ES-I3 (cell line): ENCODE measurements around the gene KRTAP12-1.
"Not testable (repeated sequence)": the region's sequence is repeated elsewhere in the genome, so short reads cannot be mapped to it uniquely, and the experiment has no call there.

ENCODE experiments used
- H3K36me3 ChIP-seq: 2 replicates; pipeline ENCODE4 v1.6.1; 2013; ENCODE audit warnings: mild to moderate bottlenecking, low read length, control low read depth, moderate library complexity; ENCODE audit not compliant: insufficient read depth
- H3K4me1 ChIP-seq: 2 replicates; pipeline ENCODE4 v1.6.1; 2013; ENCODE audit warnings: mild to moderate bottlenecking, control low read depth, low read length; ENCODE audit not compliant: insufficient read depth
- H3K9ac ChIP-seq: 2 replicates; pipeline ENCODE4 v1.6.1; 2013; ENCODE audit warnings: low read depth, mild to moderate bottlenecking, low read length, moderate library complexity
- H3K9me3 ChIP-seq: 2 replicates; pipeline ENCODE4 v1.6.1; 2013; ENCODE audit warnings: mild to moderate bottlenecking, low read length, moderate library complexity; ENCODE audit not compliant: control insufficient read depth, insufficient read depth

The KRTAP12-1 gene

DNA sequence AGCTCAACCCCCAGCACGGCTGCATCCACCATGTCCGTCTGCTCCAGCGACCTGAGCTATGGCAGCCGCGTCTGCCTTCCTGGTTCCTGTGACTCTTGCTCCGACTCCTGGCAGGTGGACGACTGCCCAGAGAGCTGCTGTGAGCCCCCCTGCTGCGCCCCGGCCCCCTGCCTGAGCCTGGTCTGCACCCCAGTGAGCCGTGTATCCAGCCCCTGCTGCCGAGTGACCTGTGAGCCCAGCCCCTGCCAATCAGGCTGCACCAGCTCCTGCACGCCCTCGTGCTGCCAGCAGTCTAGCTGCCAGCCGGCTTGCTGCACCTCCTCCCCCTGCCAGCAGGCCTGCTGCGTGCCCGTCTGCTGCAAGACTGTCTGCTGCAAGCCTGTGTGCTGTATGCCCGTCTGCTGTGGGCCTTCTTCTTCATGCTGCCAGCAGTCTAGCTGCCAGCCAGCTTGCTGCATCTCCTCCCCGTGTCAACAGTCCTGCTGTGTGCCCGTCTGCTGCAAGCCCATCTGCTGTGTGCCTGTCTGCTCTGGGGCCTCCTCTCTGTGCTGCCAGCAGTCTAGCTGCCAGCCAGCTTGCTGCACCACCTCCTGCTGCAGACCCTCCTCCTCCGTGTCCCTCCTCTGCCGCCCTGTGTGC is 15.3 kb upstream of the KRTAP12-1 start, which contains the start of gene KRTAP10-12:
KRTAP10-12 (plus strand) TSS at position 1 of the 639 bp plus-strand sequence; CDS start at position 31, 30 bp downstream.
- H3K36me3 ChIP-seq, H3K9me3 ChIP-seq: not testable (repeated sequence)
- Histone ChIP-seq H3K9ac (peak within 1 kb of the TSS; percentile 30; the same call in 1 of the 2 replicates), H3K4me1 (peaks cover 10% of the 10 kb centered on the region; the same call in 1 of the 2 replicates)

DNA sequence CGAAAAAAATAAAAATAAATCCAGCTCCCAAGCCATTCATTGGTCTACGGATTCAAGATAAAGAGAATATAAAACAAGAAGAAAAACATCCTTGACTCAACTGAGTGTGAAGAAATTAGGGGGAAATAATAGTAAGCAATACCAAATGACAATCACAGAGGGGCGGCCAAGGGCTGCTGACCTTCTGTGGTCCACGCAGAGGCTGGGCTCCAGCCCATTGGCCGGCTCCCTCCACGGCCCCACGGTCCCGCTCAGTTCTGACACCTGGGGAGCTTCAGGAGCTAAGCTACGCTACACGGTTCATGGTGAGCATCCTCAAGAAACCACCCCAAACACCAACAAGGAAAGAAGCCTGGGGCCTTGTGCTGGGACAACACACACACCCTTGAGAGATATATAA is 14.6 kb upstream of the KRTAP12-1 start:
- Histone ChIP-seq H3K36me3 (no peaks in the 10 kb centered on the region), H3K9me3 (0 out of 2 replicates have a peak, but pooled peaks cover 7% of the 10 kb centered on the region), H3K9ac (peak overlapping the region; percentile 30; the same call in 1 of the 2 replicates), H3K4me1 (peaks cover 10% of the 10 kb centered on the region; the same call in 1 of the 2 replicates)

GRCh38 chr21:44695641-44696040 is 13.7 kb upstream of the KRTAP12-1 start:
- H3K9ac ChIP-seq = no peak overlapping the region
- H3K36me3 ChIP-seq = no peaks in the 10 kb centered on the region
- peaks cover 10% of the 10 kb centered on the region; the same call in 1 of the 2 replicates for H3K4me1 ChIP-seq
- H3K9me3 ChIP-seq = 0 out of 2 replicates have a peak, but pooled peaks cover 7% of the 10 kb centered on the region

DNA sequence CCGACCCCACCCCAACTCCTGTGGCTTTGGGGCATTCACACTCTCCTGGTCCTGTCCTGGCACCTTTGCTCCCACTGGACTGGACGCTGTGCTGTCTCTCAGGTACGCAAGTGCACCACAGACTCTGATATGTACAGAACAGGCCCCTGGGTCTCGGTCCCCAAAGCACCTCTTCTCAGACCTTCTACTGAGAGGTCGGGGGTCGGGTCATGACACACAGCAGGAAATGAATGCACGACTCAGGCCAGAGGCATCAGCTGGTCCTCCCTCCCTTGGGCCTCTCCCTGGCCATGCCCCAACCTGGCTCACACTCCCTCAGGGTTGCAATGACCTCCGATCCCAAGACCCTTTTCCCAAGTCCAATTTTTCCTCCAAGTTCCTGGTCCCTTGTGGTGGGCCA is 13.2 kb upstream of the KRTAP12-1 start:
- Histone ChIP-seq H3K9me3 (0 out of 2 replicates have a peak, but pooled peaks cover 7% of the 10 kb centered on the region), H3K4me1 (peaks cover 10% of the 10 kb centered on the region; the same call in 1 of the 2 replicates), H3K9ac (no peak overlapping the region), H3K36me3 (no peaks in the 10 kb centered on the region)

DNA sequence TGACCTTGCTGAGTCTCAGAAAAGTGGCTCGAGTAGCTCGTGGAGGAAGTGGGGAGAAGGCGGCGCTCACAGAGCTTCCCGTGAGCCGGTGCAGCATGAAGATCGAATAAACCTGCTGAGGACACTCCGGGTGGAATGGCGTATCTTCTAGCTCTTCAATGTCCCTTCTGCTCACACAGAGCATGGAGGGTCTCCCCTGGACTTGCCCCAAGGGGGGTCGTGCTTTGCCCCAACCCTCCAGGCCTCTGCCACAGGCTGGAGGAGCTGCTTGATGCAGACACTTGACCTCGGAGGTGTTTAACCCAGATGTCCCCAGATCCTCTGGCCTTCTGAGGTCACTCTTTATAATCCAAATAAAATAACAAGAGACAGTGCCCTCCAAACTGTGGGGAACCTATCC is 12.8 kb upstream of the KRTAP12-1 start:
- H3K9me3 ChIP-seq = 0 out of 2 replicates have a peak, but pooled peaks cover 7% of the 10 kb centered on the region
- peaks cover 10% of the 10 kb centered on the region; the same call in 1 of the 2 replicates for H3K4me1 ChIP-seq
- H3K9ac ChIP-seq = no peak overlapping the region
- no peaks in the 10 kb centered on the region for H3K36me3 ChIP-seq

DNA sequence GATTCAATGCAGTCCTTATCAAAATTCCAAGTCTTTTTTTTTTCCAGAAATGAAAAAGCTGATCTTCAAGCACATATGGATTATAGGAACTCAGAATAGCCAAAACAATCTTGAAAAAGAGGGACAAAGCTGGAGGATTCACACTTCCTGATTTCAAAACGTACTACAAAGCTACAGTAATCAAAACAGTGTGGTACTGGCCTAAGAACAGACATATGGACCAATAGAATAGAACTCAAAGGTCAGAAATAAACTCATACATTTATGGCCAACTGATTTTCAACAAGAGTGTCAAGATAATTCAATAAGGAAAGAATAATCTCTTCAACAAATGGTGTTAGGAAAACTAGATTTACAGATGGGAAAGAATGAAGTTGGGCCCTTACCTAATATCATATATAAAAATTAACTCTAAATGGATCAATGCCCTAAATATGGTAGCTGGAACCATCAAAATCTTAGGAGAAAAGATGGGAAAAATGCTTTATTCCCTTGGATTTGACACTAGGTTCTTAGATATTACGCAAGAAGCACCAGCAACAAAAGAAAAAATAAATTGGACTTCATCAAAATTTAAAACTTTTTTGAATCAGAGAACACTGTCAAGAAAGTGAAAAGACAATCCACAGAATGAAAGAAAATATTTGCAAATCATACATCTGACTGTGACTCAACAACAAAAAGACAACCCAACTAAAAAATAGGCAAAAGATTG is 11.0 kb upstream of the KRTAP12-1 start:
- no peaks in the 10 kb centered on the region for H3K36me3 ChIP-seq
- no peak overlapping the region for H3K9ac ChIP-seq
- 0 out of 2 replicates have a peak, but pooled peaks cover 7% of the 10 kb centered on the region for H3K9me3 ChIP-seq
- peaks cover 8% of the 10 kb centered on the region; the same call in 1 of the 2 replicates for H3K4me1 ChIP-seq

DNA sequence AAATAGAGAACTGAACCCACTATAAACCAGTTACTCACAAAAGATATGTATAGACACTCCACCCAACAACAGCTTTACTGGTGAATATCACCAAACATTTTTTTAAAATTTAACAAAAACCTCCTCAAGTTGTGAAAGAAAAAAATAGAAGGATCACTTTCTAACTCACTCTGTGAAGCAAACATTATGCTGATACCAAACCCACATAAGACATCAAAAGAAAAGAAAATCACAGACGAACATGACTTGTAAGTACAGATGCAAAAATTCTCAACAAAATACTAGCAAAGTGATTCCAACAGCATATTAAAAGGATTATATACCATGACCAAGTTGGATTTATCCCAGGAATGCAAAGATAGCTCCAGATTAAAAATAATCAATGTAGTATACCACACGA is 9.7 kb upstream of the KRTAP12-1 start:
- Histone ChIP-seq H3K36me3 (no peaks in the 10 kb centered on the region), H3K4me1 (peaks cover 12% of the 10 kb centered on the region; the same call in 1 of the 2 replicates), H3K9me3 (0 out of 2 replicates have a peak, but pooled peaks cover 7% of the 10 kb centered on the region), H3K9ac (no peak overlapping the region)

DNA sequence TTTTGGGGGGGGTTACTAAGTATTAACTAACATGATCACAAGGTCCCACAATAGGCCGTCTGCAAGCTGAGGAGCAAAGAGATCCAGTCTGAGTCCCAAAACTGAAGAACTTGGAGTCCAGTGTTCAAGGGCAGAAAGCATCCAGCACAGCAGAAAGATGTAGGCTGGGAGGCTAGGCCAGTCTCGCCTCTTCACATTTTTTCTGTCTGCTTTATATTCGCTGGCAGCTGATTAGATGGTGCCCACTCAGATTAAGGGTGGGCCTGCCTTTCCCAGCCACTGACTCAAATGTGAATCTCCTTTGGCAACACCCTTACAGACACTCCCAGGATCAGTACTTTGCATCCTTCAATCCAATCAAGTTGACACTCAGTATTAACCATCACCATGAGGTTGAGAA is 7.8 kb upstream of the KRTAP12-1 start:
- H3K9ac ChIP-seq, H3K9me3 ChIP-seq, H3K36me3 ChIP-seq: not testable (repeated sequence)
- peaks cover 13% of the 10 kb centered on the region; the same call in 1 of the 2 replicates for H3K4me1 ChIP-seq

GRCh38 chr21:44687671-44688070 is 5.7 kb upstream of the KRTAP12-1 start:
- Histone ChIP-seq H3K9ac (no peak overlapping the region), H3K9me3 (0 out of 2 replicates have a peak, but pooled peaks cover 2% of the 10 kb centered on the region), H3K4me1 (peaks cover 13% of the 10 kb centered on the region; the same call in 1 of the 2 replicates), H3K36me3 (no peaks in the 10 kb centered on the region)

DNA sequence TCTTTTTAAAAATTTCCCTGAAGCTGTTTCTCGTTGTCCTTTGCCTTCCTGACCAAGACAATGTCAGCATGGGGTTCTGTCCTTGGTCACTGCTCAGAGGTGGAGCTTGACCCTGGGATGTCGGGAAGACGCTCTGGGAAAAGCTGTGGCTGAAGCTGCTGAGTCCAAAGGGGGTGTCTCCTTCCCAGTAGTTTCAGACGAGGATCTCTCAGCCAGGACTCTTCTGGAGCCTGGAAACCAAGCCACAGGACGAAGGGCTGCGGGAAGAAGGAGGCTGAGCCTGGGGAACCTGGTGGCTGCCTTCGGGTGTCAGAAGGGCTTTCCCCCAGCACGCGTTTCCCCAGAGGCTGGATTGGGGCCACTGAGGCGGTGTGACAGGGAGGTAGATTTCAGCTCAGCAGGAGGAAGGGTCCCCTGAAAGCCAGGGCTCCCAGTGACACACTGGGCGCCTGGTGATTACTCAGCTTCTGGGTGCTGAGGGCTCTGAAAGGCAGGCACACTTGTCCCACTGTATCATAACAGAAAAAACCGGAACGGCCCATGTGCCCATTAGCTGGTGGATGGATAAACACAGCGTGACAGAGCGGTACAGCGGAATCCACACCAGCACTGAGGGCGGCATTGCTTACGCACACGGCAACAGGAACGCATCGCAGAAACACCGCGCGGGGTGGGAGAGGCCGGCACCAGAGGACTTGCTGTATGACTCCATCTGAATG is 5.0 kb upstream of the KRTAP12-1 start:
- Histone ChIP-seq H3K36me3 (no peaks in the 10 kb centered on the region), H3K4me1 (peaks cover 13% of the 10 kb centered on the region; the same call in 1 of the 2 replicates), H3K9me3 (no peaks in the 10 kb centered on the region), H3K9ac (no peak overlapping the region)

- Histone ChIP-seq H3K9ac (no peak overlapping the region), H3K9me3 (no peaks in the 10 kb centered on the region), H3K4me1 (peaks cover 13% of the 10 kb centered on the region; the same call in 1 of the 2 replicates), H3K36me3 (no peaks in the 10 kb centered on the region)
These were observed 4.2 kb upstream of the KRTAP12-1 start for GRCh38 chr21:44686000-44686781.

- not testable (repeated sequence) for H3K9ac ChIP-seq, H3K9me3 ChIP-seq, H3K36me3 ChIP-seq
- H3K4me1 ChIP-seq = peaks cover 13% of the 10 kb centered on the region; the same call in 1 of the 2 replicates
These were observed 3.1 kb upstream of the KRTAP12-1 start for GRCh38 chr21:44685050-44685449.

GRCh38 chr21:44684483-44684882 is 2.5 kb upstream of the KRTAP12-1 start:
- Histone ChIP-seq H3K9ac (no peak overlapping the region), H3K36me3 (no peaks in the 10 kb centered on the region), H3K4me1 (peaks cover 13% of the 10 kb centered on the region; the same call in 1 of the 2 replicates), H3K9me3 (no peaks in the 10 kb centered on the region)
